ENCODE data around the gene PIGM. TPM values are rescaled to one million over a fixed set of nuclear protein-coding genes. Genes with fewer than 3 reads are reported as not detected.

The PIGM gene
- total and polyA plus RNA-seq, 2 of the 13 experiments (the other 11 are each of a cell fraction or from before 2014, with no cell fraction given): 3.4 to 4.6 TPM

DNA sequence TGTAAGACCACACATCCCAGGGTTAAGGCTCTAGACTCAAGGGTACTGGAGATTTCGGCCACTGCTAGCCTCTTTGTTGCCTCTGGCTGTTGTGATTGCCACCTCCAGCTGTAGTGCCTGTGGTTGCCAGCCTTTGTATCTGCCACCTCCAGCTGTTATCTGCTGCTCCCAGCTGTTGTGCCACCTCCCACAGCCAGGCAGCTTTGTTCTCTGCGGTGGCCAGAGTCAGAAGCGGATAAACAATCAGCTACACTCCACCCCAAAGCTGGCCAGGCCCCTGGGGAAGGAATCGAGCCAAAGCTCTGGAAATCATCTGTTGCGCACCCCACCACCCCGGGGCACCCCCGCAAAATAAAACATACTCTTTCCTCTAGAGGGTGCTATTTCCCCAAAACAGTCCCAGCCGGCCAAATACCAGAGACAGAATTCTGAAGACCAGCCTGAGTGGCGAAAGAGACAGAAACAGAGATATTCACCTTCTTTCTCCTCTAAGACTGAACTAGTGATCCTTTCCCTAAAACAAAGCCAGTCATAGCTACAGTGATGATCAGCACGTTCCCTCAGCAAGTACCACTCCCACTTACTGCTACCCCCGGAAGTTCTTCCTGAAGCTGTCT, 14.8 kb upstream of the PIGM start (continued):
- TF ChIP-seq, protein P1, sequence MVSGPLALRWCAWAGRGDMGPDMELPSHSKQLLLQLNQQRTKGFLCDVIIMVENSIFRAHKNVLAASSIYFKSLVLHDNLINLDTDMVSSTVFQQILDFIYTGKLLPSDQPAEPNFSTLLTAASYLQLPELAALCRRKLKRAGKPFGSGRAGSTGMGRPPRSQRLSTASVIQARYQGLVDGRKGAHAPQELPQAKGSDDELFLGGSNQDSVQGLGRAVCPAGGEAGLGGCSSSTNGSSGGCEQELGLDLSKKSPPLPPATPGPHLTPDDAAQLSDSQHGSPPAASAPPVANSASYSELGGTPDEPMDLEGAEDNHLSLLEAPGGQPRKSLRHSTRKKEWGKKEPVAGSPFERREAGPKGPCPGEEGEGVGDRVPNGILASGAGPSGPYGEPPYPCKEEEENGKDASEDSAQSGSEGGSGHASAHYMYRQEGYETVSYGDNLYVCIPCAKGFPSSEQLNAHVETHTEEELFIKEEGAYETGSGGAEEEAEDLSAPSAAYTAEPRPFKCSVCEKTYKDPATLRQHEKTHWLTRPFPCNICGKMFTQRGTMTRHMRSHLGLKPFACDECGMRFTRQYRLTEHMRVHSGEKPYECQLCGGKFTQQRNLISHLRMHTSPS (CRISPR knock-in tag; IDR thresholded peaks at IDR 0.05; ENCODE audit: low read depth): peak; percentile 62; the same call in 1 of the 2 replicates
- TF ChIP-seq SMAD1 (CRISPR knock-in tag; IDR thresholded peaks at IDR 0.05; ENCODE audit: borderline replicate concordance, low read depth): 0 out of 2 replicates have a peak, but pooled peaks have one; percentile 48
- TF ChIP-seq, protein P2, sequence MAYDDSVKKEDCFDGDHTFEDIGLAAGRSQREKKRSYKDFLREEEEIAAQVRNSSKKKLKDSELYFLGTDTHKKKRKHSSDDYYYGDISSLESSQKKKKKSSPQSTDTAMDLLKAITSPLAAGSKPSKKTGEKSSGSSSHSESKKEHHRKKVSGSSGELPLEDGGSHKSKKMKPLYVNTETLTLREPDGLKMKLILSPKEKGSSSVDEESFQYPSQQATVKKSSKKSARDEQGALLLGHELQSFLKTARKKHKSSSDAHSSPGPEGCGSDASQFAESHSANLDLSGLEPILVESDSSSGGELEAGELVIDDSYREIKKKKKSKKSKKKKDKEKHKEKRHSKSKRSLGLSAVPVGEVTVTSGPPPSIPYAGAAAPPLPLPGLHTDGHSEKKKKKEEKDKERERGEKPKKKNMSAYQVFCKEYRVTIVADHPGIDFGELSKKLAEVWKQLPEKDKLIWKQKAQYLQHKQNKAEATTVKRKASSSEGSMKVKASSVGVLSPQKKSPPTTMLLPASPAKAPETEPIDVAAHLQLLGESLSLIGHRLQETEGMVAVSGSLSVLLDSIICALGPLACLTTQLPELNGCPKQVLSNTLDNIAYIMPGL (CRISPR knock-in tag; IDR thresholded peaks at IDR 0.05; ENCODE audit: borderline replicate concordance in 1 of 2, low read depth in 1 of 2): peak; percentile 25 to 41; a peak in 3 of 4 replicates
- peak; percentile 65 for TF ChIP-seq XRCC5 (optimal IDR thresholded peaks at IDR 0.05; ENCODE audit: low read length)
- TF ChIP-seq ZFP1 (CRISPR knock-in tag; IDR thresholded peaks at IDR 0.05): no peak
- no peak for TF ChIP-seq SOX6 (IDR thresholded peaks at IDR 0.05)
- TF ChIP-seq SOX6 (CRISPR knock-in tag; IDR thresholded peaks at IDR 0.05): 0 out of 2 replicates have a peak, but pooled peaks have one; percentile 7
- peak; percentile 39 for TF ChIP-seq TCF7 (IDR thresholded peaks at IDR 0.05; ENCODE audit: low read depth)
- no peak for TF ChIP-seq FOXP1 (IDR thresholded peaks at IDR 0.05)
- TF ChIP-seq FOXP1 (CRISPR knock-in tag; IDR thresholded peaks at IDR 0.05): peak; percentile 25; the same call in 1 of the 2 replicates
- peak; percentile 45; the same call in 1 of the 2 replicates for TF ChIP-seq PHF21A (CRISPR knock-in tag; IDR thresholded peaks at IDR 0.05)
- 0 out of 2 replicates have a peak, but pooled peaks have one; percentile 28 for TF ChIP-seq PITX1 (CRISPR knock-in tag; IDR thresholded peaks at IDR 0.05)
- TF ChIP-seq ZFP41 (CRISPR knock-in tag; IDR thresholded peaks at IDR 0.05; ENCODE audit: borderline replicate concordance): 0 out of 2 replicates have a peak, but pooled peaks have one; percentile 50
- TF ChIP-seq, protein P3, sequence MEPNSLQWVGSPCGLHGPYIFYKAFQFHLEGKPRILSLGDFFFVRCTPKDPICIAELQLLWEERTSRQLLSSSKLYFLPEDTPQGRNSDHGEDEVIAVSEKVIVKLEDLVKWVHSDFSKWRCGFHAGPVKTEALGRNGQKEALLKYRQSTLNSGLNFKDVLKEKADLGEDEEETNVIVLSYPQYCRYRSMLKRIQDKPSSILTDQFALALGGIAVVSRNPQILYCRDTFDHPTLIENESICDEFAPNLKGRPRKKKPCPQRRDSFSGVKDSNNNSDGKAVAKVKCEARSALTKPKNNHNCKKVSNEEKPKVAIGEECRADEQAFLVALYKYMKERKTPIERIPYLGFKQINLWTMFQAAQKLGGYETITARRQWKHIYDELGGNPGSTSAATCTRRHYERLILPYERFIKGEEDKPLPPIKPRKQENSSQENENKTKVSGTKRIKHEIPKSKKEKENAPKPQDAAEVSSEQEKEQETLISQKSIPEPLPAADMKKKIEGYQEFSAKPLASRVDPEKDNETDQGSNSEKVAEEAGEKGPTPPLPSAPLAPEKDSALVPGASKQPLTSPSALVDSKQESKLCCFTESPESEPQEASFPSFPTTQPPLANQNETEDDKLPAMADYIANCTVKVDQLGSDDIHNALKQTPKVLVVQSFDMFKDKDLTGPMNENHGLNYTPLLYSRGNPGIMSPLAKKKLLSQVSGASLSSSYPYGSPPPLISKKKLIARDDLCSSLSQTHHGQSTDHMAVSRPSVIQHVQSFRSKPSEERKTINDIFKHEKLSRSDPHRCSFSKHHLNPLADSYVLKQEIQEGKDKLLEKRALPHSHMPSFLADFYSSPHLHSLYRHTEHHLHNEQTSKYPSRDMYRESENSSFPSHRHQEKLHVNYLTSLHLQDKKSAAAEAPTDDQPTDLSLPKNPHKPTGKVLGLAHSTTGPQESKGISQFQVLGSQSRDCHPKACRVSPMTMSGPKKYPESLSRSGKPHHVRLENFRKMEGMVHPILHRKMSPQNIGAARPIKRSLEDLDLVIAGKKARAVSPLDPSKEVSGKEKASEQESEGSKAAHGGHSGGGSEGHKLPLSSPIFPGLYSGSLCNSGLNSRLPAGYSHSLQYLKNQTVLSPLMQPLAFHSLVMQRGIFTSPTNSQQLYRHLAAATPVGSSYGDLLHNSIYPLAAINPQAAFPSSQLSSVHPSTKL (CRISPR knock-in tag; IDR thresholded peaks at IDR 0.05): peak; percentile 46; the same call in 1 of the 2 replicates
- TF ChIP-seq, protein P4, sequence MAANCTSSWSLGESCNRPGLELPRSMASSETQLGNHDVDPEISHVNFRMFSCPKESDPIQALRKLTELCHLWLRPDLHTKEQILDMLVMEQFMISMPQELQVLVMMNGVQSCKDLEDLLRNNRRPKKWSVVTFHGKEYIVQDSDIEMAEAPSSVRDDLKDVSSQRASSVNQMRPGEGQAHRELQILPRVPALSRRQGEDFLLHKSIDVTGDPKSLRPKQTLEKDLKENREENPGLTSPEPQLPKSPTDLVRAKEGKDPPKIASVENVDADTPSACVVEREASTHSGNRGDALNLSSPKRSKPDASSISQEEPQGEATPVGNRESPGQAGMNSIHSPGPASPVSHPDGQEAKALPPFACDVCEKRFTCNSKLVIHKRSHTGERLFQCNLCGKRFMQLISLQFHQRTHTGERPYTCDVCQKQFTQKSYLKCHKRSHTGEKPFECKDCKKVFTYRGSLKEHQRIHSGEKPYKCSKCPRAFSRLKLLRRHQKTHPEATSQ (CRISPR knock-in tag; IDR thresholded peaks at IDR 0.05; ENCODE audit: borderline replicate concordance): no peak
- TF ChIP-seq IKZF4 (CRISPR knock-in tag; IDR thresholded peaks at IDR 0.05; ENCODE audit: borderline replicate concordance, low read depth, not compliant biosample characterization): peak; percentile 34
- TF ChIP-seq TARDBP (CRISPR knock-in tag; IDR thresholded peaks at IDR 0.05): 0 out of 2 replicates have a peak, but pooled peaks have one; percentile 28
- TF ChIP-seq RAD21 (CRISPR knock-in tag; IDR thresholded peaks at IDR 0.05): peak; percentile 66
- no peak for TF ChIP-seq NR3C1 (CRISPR knock-in tag; IDR thresholded peaks at IDR 0.05)
- peak; percentile 43 for TF ChIP-seq SMC3 (IDR thresholded peaks at IDR 0.05; ENCODE audit: low read length)
- no peak for TF ChIP-seq SOX13 (IDR thresholded peaks at IDR 0.05)
- peak in 1 of 2 experiments; percentile 87; a peak in 2 of 4 replicates for TF ChIP-seq SOX13 (CRISPR knock-in tag; conservative IDR thresholded peaks at IDR 0.05 in 1 of 2, IDR thresholded peaks at IDR 0.05 in 1 of 2)
